H1 (cell line): ENCODE results near the gene STX12.

Experiments
- ATF3 ChIP-seq: IDR thresholded peaks from 2 replicates; pipeline ENCODE4 v1.6.1; 2011; ENCODE audit warnings: low read depth, mild to moderate bottlenecking, low read length; ENCODE audit not compliant: insufficient read depth
- CHD1 ChIP-seq: IDR thresholded peaks from 2 replicates; pipeline ENCODE4 v1.6.1; 2012; ENCODE audit warnings: low read depth, low read length, improper control_type of control experiment
- CTCF ChIP-seq, 3 experiments: IDR thresholded peaks; 1 replicate in 2 of 3; 2 replicates in 1 of 3; pipeline versions ENCODE4 v1.5.1 to v1.6.1; 2011; ENCODE audit warnings: low read length in 3 of 3, mild to moderate bottlenecking in 3 of 3, inconsistent platforms in 2 of 3, low read depth in 1 of 3, moderate library complexity in 1 of 3; ENCODE audit not compliant: insufficient read depth in 1 of 3; ENCODE audit errors: control extremely low read depth in 1 of 3
- MAX ChIP-seq: IDR thresholded peaks from 2 replicates; pipeline ENCODE4 v1.6.1; 2012; ENCODE audit warnings: inconsistent platforms
- NRF1 ChIP-seq: IDR thresholded peaks from 2 replicates; pipeline ENCODE4 v1.6.1; 2011; ENCODE audit warnings: mild to moderate bottlenecking, low read depth, low read length, improper control_type of control experiment
- POLR2A ChIP-seq, 2 experiments: IDR thresholded peaks; 1 replicate in 1 of 2; 2 replicates in 1 of 2; pipeline ENCODE4 v1.6.1; 2011; ENCODE audit warnings: low read depth in 2 of 2, low read length in 2 of 2, mild to moderate bottlenecking in 2 of 2; ENCODE audit errors: control extremely low read depth in 1 of 2
- POLR2AphosphoS5 ChIP-seq: IDR thresholded peaks from 2 replicates; pipeline ENCODE4 v1.6.1; 2011; ENCODE audit warnings: low read depth, low read length
- RAD21 ChIP-seq, 2 experiments: IDR thresholded peaks in 1 of 2; conservative IDR thresholded peaks in 1 of 2; 2 replicates each; pipeline ENCODE4 v1.6.1; 2011; ENCODE audit warnings: low read depth in 2 of 2, low read length in 2 of 2, improper control_type of control experiment in 1 of 2, inconsistent platforms in 1 of 2, mild to moderate bottlenecking in 1 of 2, moderate library complexity in 1 of 2
- SP4 ChIP-seq: IDR thresholded peaks from 2 replicates; pipeline ENCODE4 v1.6.1; 2012; ENCODE audit warnings: low read length, inconsistent platforms
- TEAD4 ChIP-seq: IDR thresholded peaks from 2 replicates; pipeline ENCODE4 v1.6.1; 2012; ENCODE audit warnings: low read depth, low read length, inconsistent platforms, mixed read lengths
- USF2 ChIP-seq: IDR thresholded peaks from 2 replicates; pipeline ENCODE4 v1.6.1; 2011; ENCODE audit warnings: low read length, improper control_type of control experiment

- no peak for TF ChIP-seq CTCF (IDR thresholded peaks at IDR 0.05; ENCODE audit: control extremely low read depth in 1 of 3, insufficient read depth in 1 of 3, low read depth in 1 of 3, low read length in 3 of 3)
- TF ChIP-seq POLR2AphosphoS5 = no peak
- TF ChIP-seq USF2 = no peak
- TF ChIP-seq POLR2A (IDR thresholded peaks at IDR 0.05; ENCODE audit: control extremely low read depth in 1 of 2, low read depth in 2 of 2, low read length in 2 of 2) = no peak
- no peak for TF ChIP-seq ATF3
- no peak for TF ChIP-seq TEAD4
- no peak for TF ChIP-seq SP4
- TF ChIP-seq MAX = no peak
- no peak for TF ChIP-seq CHD1
- TF ChIP-seq NRF1 = no peak
- TF ChIP-seq RAD21 (IDR thresholded peaks at IDR 0.05 in 1 of 2, conservative IDR thresholded peaks at IDR 0.05 in 1 of 2; ENCODE audit: low read depth in 2 of 2, low read length in 2 of 2) = no peak
Observed at GRCh38 chr1:27858949-27859576, 86.0 kb downstream of the STX12 start.
